ENCODE data around the gene PLA2G7.
"Not testable (repeated sequence)": the region's sequence is repeated elsewhere in the genome, so short reads cannot be mapped to it uniquely, and the experiment has no call there.

GRCh38 chr6:46764280-46764679 lies 29.1 kb upstream of the PLA2G7 start:
- TF ChIP-seq CTCF (IDR thresholded peaks at IDR 0.05; ENCODE audit: extremely low read depth in 1 of 2, insufficient read depth in 1 of 2, low read depth in 1 of 2, low read length in 2 of 2); FOS (IDR thresholded peaks at IDR 0.05; ENCODE audit: borderline replicate concordance, insufficient read depth, low read length): not testable (repeated sequence)

Measured in endothelial cell of umbilical vein (primary cell).